HepG2 (cell line): Measurements from ENCODE around the gene VRK3. TPM values are rescaled to one million over a fixed set of nuclear protein-coding genes. Genes with fewer than 3 reads are reported as not detected.
A peak's percentile ranks its signal among the peaks of the same experiment; 100 is the strongest.

Experiments
- BRCA1 ChIP-seq: sonication (generic); formaldehyde crosslinking; IDR thresholded peaks from 2 replicates; pipeline ENCODE4 v1.4.0; 2020; ENCODE audit warnings: missing genetic modification reagents
- CTCF ChIP-seq: sonication (generic); formaldehyde crosslinking; IDR thresholded peaks from 2 replicates; pipeline ENCODE4 v1.5.0; 2020; ENCODE audit warnings: mild to moderate bottlenecking, missing genetic modification reagents, moderate library complexity
- FOXA1 ChIP-seq, 2 experiments: fragments of 450-650 bp in 1 of 2; sonication (generic) in 1 of 2; formaldehyde crosslinking in 1 of 2; IDR thresholded peaks; 2 replicates each; pipeline versions ENCODE4 v1.4.0 to v1.6.1; 2016 to 2020; ENCODE audit warnings: missing genetic modification reagents in 1 of 2
- KDM2A ChIP-seq: sonication (generic); formaldehyde crosslinking; IDR thresholded peaks from 2 replicates; pipeline ENCODE4 v1.4.0; 2020; ENCODE audit warnings: low read depth, missing genetic modification reagents, borderline replicate concordance
- MIXL1 ChIP-seq: IDR thresholded peaks from 2 replicates; pipeline ENCODE4 v1.6.1; 2016
- NFATC3 ChIP-seq: sonication (generic); formaldehyde crosslinking; IDR thresholded peaks from 2 replicates; pipeline ENCODE4 v1.5.1; 2020; ENCODE audit warnings: mild to moderate bottlenecking, missing genetic modification reagents
- NR2F1 ChIP-seq, 2 experiments: fragments of 450-650 bp in 1 of 2; formaldehyde crosslinking in 1 of 2; IDR thresholded peaks; 2 replicates each; pipeline versions ENCODE4 v1.5.0 to v1.6.1; 2016 to 2020; ENCODE audit warnings: mild to moderate bottlenecking in 1 of 2, missing compliant biosample characterization in 1 of 2, missing genetic modification reagents in 1 of 2, moderate library complexity in 1 of 2
- POLR2AphosphoS2 ChIP-seq: IDR thresholded peaks from 2 replicates; pipeline ENCODE4 v1.6.1; 2011; ENCODE audit warnings: low read depth, low read length, improper control_type of control experiment
- PRDM15 ChIP-seq: sonication (generic); formaldehyde crosslinking; IDR thresholded peaks from 2 replicates; pipeline ENCODE4 v1.4.0; 2020; ENCODE audit warnings: missing genetic modification reagents
- SMAD3 ChIP-seq: sonication (generic); formaldehyde crosslinking; IDR thresholded peaks from 2 replicates; pipeline ENCODE4 v1.4.0; 2020; ENCODE audit warnings: missing genetic modification reagents
- SP4 ChIP-seq: sonication (generic); formaldehyde crosslinking; IDR thresholded peaks from 2 replicates; pipeline ENCODE4 v1.8.1; 2023; ENCODE audit warnings: mild to moderate bottlenecking, missing genetic modification reagents
- SRY ChIP-seq: sonication (generic); formaldehyde crosslinking; IDR thresholded peaks from 2 replicates; pipeline ENCODE4 v1.8.0; 2022; ENCODE audit warnings: mild to moderate bottlenecking, missing genetic modification reagents
- YEATS4 ChIP-seq: sonication (generic); formaldehyde crosslinking; IDR thresholded peaks from 2 replicates; pipeline ENCODE4 v1.4.0; 2020; ENCODE audit warnings: missing genetic modification reagents, borderline replicate concordance
- ZBTB25 ChIP-seq: IDR thresholded peaks from 2 replicates; pipeline ENCODE4 v1.6.1; 2018; ENCODE audit warnings: missing genetic modification reagents
- ZBTB33 ChIP-seq: sonication (generic); formaldehyde crosslinking; IDR thresholded peaks from 2 replicates; pipeline ENCODE4 v1.4.0; 2020; ENCODE audit warnings: missing genetic modification reagents
- ZFP36 ChIP-seq: fragments of 150-350 bp; IDR thresholded peaks from 2 replicates; pipeline ENCODE4 v1.6.1; 2018; ENCODE audit warnings: borderline replicate concordance, low read length, low read depth; ENCODE audit not compliant: partially characterized antibody
- ZNF33B ChIP-seq: sonication (generic); formaldehyde crosslinking; IDR thresholded peaks from 2 replicates; pipeline ENCODE4 v1.5.1; 2020; ENCODE audit warnings: mild to moderate bottlenecking, missing genetic modification reagents
- ZNF672 ChIP-seq: sonication (generic); formaldehyde crosslinking; IDR thresholded peaks from 2 replicates; pipeline ENCODE4 v1.8.1; 2022; ENCODE audit warnings: missing genetic modification reagents
- ZNF766 ChIP-seq: sonication (generic); formaldehyde crosslinking; IDR thresholded peaks from 2 replicates; pipeline ENCODE4 v1.5.0; 2020; ENCODE audit warnings: missing genetic modification reagents, borderline replicate concordance
- ZNF781 ChIP-seq: sonication (generic); formaldehyde crosslinking; IDR thresholded peaks from 2 replicates; pipeline ENCODE4 v1.5.1; 2020; ENCODE audit warnings: borderline replicate concordance, mild to moderate bottlenecking, missing genetic modification reagents; ENCODE audit errors: not compliant biosample characterization
- polyA plus RNA-seq, 8 experiments: library from polyadenylated mRNA; depleted of rRNA in 3 of 8; stranded (reverse) in 7 of 8; unstranded in 1 of 8; fragments of >200 nt; fragmentation: Illumina TruSeq in 4 of 8; extraction: Trizol in 4 of 8; gene quantifications; 2 replicates each; pipeline versions ENCODE4 v1.2.1 to v1.2.3, GENCODE V29; 2011 to 2016; ENCODE audit warnings: low read depth in 4 of 8, missing spikeins in 1 of 8, mixed read lengths in 1 of 8; ENCODE audit not compliant: insufficient read depth in 1 of 8
- total RNA-seq, 5 experiments: library from RNA; depleted of rRNA; stranded (reverse); fragments of >200 nt; fragmentation: Illumina TruSeq; extraction: Trizol; gene quantifications; 2 replicates each; pipeline ENCODE4 v1.2.3, GENCODE V29; 2016; ENCODE audit warnings: low read depth in 1 of 5

Gene VRK3
- total and polyA plus RNA-seq, 2 of the 13 experiments (the other 11 are each of a cell fraction or from before 2014, with no cell fraction given), result 23.8 to 28.3 TPM

DNA sequence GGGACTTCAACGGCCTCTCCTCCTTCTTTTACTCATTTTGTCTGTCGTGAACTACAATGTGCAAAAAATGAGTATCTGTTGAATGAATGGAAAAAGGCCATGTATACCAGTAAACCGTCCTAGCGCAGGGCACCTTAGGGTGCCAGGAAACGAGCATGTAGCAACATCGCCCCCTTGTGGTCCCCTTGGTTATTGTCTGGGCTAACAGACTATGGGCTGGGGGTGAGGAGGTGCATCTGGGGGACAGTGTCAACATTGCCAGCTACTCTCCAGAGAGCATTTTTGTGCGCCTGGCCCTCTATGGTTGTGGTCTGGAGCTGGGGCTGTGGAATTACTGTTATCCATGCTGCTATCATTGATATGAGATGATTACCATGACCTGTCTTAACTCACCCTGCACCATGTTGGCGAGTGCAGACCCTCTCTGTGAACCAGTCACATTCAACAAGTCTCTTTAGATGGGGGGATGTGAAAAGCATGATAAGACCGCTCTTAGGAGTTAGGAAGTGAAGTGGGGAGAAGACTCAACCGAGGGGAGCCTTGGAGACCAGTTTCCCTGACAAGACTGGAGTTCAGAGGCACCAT lies 41.4 kb downstream of the VRK3 start (continued):
- no peak for TF ChIP-seq BRCA1 (CRISPR knock-in tag)
- no peak for TF ChIP-seq ZFP36
- no peak for TF ChIP-seq ZNF766 (CRISPR knock-in tag)
- TF ChIP-seq ZNF33B (CRISPR knock-in tag), result no peak
- no peak for TF ChIP-seq ZBTB25 (CRISPR knock-in tag)
- TF ChIP-seq NR2F1 (CRISPR knock-in tag; IDR thresholded peaks at IDR 0.05), result no peak
- no peak for TF ChIP-seq SP4 (CRISPR knock-in tag)
- TF ChIP-seq PRDM15 (CRISPR knock-in tag), result no peak
- TF ChIP-seq FOXA1 (IDR thresholded peaks at IDR 0.05), result no peak
- peak; percentile 29; the same call in 1 of the 2 replicates for TF ChIP-seq FOXA1 (CRISPR knock-in tag; IDR thresholded peaks at IDR 0.05)
- TF ChIP-seq YEATS4 (CRISPR knock-in tag), result no peak
- TF ChIP-seq ZNF781 (CRISPR knock-in tag), result no peak
- peak; percentile 22; the same call in 1 of the 2 replicates for TF ChIP-seq NFATC3 (CRISPR knock-in tag)
- no peak for TF ChIP-seq ZNF672
- TF ChIP-seq KDM2A, result peak; percentile 61; the same call in 1 of the 2 replicates
- TF ChIP-seq SMAD3 (CRISPR knock-in tag), result no peak
- 0 out of 2 replicates have a peak, but pooled peaks have one; percentile 48 for TF ChIP-seq MIXL1 (CRISPR knock-in tag)
- no peak for TF ChIP-seq SRY (CRISPR knock-in tag)
- TF ChIP-seq ZBTB33 (CRISPR knock-in tag), result peak; percentile 49; the same call in 1 of the 2 replicates
- TF ChIP-seq POLR2AphosphoS2, result no peak
- TF ChIP-seq CTCF, result peak; percentile 93
